GM18508 (cell line): ENCODE results near the gene NFU1.

Experiments
- ATAC-seq: cut with Tn5 transposase; IDR thresholded peaks from one replicate; pipeline ENCODE4 v1.9.1; 2021; ENCODE audit warnings: moderate number of reproducible peaks; ENCODE audit not compliant: insufficient read depth, unreplicated experiment

Gene NFU1

GRCh38 chr2:69390001-69390400, 47.2 kb downstream of the NFU1 start:
- no peak for ATAC-seq

DNA sequence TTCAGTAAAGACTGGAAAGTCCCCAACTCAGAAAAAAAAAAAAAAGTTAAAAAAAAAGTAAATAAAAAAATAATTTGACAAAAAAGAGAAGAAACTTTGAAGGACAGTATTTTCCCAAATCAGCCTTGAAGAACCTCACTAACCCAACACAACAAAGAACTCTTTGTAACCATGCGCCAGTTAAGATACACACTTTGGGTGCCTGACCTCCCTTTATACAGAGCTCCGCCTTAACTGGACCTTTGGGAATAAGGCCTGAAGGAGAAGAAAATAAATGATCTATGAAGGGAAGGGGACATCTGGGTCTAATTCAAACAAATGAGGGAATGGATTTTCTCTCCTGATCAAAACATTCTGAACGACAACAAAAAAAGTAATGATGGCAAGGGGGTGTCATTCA, 48.0 kb downstream of the NFU1 start:
- no peak for ATAC-seq

GRCh38 chr2:69387770-69388481, 49.3 kb downstream of the NFU1 start:
- ATAC-seq = no peak

DNA sequence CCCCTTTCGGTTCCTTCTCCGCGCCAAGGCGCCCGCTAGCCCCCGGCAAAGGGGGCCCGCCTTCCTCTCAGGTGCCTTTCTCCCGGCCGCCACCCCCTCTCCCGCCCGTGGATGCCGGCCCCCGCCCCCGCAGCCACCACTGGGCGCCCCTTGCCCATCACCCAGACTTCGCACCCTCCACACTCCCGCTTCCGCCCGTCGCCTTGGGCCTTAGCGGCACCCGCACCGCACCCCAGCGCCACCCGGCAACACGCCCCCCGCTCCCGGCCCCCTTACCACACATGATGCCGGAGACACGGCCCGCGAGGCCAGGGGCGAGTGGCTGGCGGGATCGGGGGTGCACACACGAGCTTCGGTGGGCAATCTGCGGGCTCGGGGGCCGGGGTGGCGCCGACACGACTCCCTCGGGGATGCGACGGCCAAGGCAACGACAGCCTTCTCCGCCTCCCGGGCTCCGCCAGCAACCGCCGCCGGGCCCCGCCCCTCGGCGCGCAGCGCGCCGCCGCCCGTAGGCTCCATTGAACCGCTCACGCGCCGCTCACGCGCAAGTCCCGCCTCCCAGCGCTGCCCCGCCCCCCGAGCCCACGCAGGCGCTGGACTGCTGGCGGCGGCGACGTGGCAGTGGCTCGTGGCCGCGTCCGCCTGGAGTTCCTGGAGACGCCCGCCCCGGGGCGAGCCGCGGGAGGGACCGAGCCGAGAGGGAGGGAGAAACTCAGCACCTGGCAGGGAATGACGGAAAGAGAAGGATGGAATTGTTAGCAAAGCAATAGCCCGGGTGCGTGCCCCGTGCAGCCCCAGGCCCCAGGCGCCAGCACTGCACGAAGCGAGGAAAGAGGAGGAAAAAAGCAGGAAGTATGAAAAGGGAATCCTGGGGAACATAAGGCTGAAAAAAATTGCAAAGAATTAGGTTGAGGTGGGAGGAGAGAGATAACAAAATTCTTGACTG, 50.2 kb downstream of the NFU1 start, which contains the start of gene GFPT1:
TSS of gene GFPT1 (minus strand) at position 439 of the 946 bp plus-strand sequence. CDS start at position 283, 156 bp downstream.
- ATAC-seq = no peak

DNA sequence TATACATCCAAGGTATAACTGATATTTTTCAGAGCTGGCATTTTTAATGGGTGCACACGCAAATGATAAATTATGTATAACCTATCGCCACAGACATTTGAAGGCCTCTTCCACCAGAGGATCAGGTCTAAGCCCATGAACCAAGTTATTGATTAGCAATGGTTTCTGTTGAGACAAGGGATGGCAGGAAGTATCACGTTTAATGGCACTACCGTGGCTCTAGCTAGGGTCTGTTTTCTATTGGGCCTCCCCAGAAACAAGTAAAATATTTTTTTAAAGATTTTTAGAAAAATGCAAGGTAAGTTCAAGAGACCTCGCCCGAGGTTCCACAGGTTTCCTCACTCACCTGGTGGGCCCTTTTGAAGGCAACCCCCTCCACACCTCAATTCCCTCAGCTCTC, 50.9 kb downstream of the NFU1 start:
- ATAC-seq = no peak

DNA sequence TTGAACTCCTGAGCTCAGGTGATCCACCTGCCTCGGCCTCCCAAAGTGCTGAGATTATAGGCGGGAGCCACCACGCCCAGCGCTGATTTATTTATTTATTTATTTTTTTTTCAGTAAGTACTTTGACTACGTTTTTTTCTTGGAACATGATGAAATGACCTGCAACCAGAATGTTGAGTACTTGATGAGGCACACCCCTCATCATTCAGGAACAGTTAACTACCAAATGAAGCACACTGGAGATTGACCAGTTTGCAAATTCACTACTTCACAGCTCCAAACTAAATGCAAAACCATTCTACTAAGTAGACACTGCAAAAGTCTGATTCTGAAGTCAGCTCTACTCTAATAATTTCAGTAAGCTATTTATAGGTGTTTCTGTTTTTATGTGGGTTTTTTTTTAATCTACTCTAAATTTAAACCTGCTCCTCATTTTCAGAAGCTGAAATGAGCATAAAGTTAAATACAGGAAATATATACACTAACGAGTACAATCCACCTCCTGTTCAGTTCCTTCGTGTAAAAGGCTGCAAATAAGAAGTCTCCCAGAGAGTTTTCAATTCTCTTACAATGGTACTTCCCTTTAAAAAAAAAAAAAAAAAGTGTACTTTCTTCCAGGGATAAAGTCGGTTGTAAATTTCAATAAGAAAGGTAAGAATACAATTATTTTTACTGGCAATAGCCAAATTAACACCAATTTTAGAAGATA, 51.6 kb downstream of the NFU1 start:
- ATAC-seq = no peak

DNA sequence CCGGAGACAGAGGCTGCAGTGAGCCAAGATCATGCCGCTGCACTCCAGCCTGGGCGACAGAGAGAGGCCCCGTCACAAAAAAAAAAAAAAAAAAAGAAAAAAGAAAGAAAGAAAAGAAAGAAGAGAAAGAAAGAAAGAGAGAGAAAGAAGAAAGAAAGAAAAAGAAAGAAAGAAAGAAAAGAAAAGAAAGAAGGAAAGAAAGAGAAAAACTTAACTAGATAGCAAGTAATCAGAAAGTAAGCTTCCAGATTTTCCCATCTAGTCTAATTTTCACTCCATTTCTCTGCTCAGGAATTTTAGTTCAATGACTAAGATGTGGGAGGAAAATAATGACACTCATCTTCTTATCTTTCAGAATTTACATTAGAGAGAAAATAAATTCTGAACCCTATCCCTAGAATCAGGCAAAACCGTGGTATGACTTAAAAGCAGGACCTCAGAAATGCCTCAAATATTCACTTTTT, 52.6 kb downstream of the NFU1 start:
- ATAC-seq = no peak

- no peak for ATAC-seq
Measured at GRCh38 chr2:69383176-69383812, 53.9 kb downstream of the NFU1 start.

DNA sequence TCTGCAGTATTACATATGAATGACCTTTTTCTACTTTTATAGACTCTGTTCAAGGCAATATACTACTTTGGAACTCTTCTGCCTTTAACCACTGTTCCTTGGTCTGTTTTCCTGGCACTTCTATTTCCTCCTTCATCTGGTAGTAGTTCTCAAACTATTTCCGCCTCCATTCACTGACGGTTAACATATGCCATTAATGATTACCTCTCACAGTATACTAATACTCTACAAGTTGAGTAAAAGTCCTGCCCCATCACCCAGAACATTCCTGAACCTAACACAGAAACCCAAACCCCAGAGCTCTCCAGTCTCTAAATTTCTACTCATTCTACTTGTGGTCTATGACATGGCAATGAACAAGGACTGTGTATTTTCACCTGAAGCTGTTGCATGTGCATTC, 54.7 kb downstream of the NFU1 start:
- no peak for ATAC-seq

DNA sequence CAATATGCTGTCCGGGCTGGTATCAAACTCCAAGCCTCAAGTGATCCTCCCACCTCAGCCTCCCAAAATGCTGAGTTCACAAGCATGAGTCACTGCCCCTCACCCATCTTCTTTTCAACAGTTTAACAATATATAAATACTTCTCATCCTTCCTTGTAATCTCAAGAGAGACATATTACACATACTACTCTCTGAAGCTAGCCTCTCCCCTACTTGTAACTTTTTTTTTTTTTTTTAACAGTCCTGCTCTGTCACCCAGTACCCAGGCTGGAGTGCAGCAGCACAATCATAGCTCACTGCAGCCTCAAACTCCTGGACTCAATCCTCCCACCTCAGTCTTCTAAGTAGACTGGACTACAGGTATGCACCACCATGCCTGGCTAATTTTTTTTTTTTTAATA, 55.9 kb downstream of the NFU1 start:
- ATAC-seq = no peak

DNA sequence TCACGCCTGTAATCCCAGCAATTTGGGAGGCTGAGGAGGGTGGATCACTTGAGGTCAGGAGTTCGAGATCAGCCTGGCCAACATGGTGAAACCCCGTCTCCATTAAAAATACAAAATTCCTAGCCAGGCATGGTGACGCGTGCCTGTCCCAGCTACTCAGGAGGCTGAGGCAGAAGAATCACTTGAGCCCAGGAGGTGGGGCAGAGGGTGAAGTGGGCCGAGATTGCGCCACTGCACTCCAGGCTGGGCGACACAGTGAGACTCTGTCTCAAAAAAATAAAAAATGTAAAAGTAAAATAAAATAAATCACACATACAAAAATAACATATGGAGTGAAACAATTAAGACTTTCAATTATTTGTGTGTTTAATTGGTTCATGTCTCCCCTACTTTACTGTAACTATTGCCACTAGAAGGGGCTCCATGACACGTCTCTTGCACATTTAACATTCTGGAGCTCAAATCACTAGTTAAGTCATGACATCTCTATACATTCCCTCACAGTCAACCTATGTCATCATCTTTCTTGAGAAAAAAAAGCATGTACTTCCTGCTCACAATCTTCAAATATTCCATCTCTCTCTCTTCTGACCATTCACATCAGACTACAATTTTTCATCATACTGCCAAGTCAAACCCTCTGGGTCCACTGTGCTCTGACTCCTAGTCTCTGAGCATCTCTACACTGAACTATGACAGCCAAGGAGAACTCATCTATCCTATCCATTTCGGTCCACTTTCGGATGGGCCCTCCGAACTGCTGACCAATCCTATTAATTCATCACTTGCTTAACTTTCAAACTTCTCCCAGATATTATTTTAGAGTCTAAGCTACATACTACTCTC, 56.9 kb downstream of the NFU1 start:
- ATAC-seq = no peak

- ATAC-seq = no peak
Measured at GRCh38 chr2:69376403-69376802, 60.8 kb downstream of the NFU1 start.

DNA sequence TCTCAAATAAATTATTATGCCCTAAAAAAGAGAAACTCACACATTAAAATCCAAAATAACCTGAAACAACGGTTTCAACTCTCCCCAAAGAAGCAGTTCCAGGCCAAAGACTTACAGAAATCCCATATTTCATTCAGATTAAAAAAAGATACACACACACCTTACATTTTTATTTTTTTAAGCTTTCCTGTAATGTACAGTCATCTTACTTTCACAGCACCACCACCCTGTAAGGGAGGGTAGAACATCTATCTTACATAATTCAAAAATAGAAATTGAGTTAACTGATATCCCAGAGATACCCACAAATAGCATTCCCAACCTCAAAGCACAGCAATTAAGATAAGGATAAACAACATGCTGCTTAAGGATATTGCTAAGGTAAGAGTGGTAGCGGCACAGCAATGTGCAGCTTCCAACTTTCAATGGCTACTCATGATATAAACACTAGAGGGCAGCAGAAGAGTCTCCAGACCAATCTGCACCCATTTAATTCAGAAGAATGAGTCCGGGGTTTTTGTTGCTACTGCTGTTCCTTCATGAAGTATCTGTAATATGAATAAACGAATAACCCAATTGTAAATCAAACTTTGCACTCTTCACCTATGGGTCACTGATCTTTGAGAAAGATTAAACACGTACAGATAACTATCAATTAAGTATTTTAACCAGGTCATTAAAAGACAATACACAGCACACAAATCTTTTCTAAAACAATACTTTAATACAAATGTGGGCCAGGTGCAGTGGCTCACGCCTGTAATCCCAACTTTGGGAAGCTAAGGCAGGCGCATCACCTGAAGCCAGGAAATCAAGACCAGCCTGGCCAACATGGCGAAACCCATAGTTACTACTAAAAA, 61.5 kb downstream of the NFU1 start:
- no peak for ATAC-seq

DNA sequence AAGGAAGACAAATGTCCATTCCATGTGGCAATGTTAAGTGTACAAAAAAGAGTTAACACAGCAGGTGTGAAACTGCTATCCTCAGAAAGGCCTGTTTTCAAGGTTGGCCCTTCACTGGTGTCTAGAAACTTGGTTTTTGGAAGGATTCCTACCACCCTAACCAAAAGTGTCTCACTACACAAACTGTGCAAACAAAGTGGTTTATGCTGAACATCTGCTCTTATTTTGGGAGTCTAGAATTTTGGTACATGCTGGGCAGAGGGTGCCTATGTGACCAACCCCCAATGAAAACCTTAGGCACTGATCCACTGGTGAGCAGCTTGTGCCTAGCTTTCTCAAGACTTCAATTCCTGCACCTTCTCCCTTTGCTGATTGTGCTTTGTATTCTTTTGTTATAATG, 64.5 kb downstream of the NFU1 start:
- no peak for ATAC-seq

- no peak for ATAC-seq
Measured at GRCh38 chr2:69369802-69370201, 67.4 kb downstream of the NFU1 start.

DNA sequence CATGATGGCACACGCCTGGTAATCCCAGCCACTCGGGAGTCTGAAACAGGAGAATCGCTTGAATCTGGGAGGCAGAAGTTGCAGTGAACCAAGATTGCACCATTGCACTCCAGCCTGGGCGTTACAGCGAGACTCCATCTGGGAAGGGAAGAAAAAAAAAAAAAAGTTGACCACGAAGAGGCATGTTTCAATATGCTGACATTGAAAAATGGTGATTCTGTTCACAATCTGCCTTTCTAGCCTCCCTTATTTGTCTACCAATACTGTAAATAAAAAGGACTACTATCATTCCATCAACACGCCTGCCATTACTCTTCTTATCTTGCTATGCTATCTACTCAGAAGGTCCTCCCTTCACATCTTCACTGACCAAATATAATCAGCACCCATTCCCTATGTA, 68.6 kb downstream of the NFU1 start:
- ATAC-seq = no peak

- ATAC-seq = no peak
Measured at GRCh38 chr2:69359371-69359770, 77.9 kb downstream of the NFU1 start.

GRCh38 chr2:69358914-69359313, 78.3 kb downstream of the NFU1 start:
- no peak for ATAC-seq
